CD4-positive, alpha-beta T cell (primary cell): ENCODE measurements around the gene INTS4. TPM values are rescaled to one million over a fixed set of nuclear protein-coding genes. Genes with fewer than 3 reads are reported as not detected.
A peak's percentile ranks its signal among the peaks of the same experiment; 100 is the strongest.

Source experiments
- ATAC-seq: fragments of 200-7000 bp; cut with Tn5 transposase; one replicate; pipeline ENCODE4 v1.10.0; 2022; ENCODE audit warnings: mild to moderate bottlenecking; ENCODE audit not compliant: poor library complexity
- CTCF ChIA-PET: fragments of 350-600 bp; sonication (Branson Sonifier 250); formaldehyde crosslinking; loops from one replicate; lab custom pipeline; 2021; ENCODE audit warnings: antibody characterized with exemption, inconsistent platforms; lab: Charles Lee
- POLR2A ChIA-PET: fragments of 350-600 bp; sonication (Branson Sonifier 250); formaldehyde crosslinking; loops from one replicate; lab custom pipeline; 2021; ENCODE audit warnings: antibody characterized with exemption, inconsistent platforms; lab: Charles Lee
- DNase-seq, 14 experiments: peaks; one replicate each; pipeline ENCODE4 v3.0.0-alpha.2; 2013 to 2020; ENCODE audit warnings: mixed read lengths in 2 of 14
- H3K27ac ChIP-seq, 2 donors: one replicate each; pipeline versions ENCODE4 v1.5.1 to v1.7.0; 2013; ENCODE audit warnings: low read length in 2 of 2, low read depth in 1 of 2, mild to moderate bottlenecking in 1 of 2
- H3K27me3 ChIP-seq, 2 experiments: 1 replicate in 1 of 2; 2 replicates in 1 of 2; pipeline versions ENCODE4 v1.6.1 to v1.7.0; 2013; ENCODE audit warnings: low read length in 2 of 2, control low read depth in 1 of 2, mild to moderate bottlenecking in 1 of 2, moderate library complexity in 1 of 2; ENCODE audit not compliant: insufficient read depth in 2 of 2, control insufficient read depth in 1 of 2
- H3K36me3 ChIP-seq: one replicate; pipeline ENCODE4 v1.6.1; 2013; ENCODE audit warnings: low read length, control low read depth; ENCODE audit not compliant: insufficient read depth
- H3K4me1 ChIP-seq: one replicate; pipeline ENCODE4 v1.6.1; 2013; ENCODE audit warnings: low read length, control low read depth; ENCODE audit not compliant: insufficient read depth
- H3K4me3 ChIP-seq: one replicate; pipeline ENCODE4 v1.5.1; 2013; ENCODE audit warnings: mild to moderate bottlenecking, low read length, moderate library complexity
- H3K9me3 ChIP-seq, 2 experiments: 1 replicate in 1 of 2; 2 replicates in 1 of 2; pipeline versions ENCODE4 v1.6.1 to v1.7.0; 2013; ENCODE audit warnings: low read length in 2 of 2, mild to moderate bottlenecking in 2 of 2, control low read depth in 1 of 2, moderate library complexity in 1 of 2; ENCODE audit not compliant: control insufficient read depth in 1 of 2, insufficient read depth in 1 of 2
- H3K27ac Mint-ChIP-seq: one replicate; pipeline ENCODE4 v1.8.0; 2020; ENCODE audit warnings: mixed read lengths
- H3K27me3 Mint-ChIP-seq: one replicate; pipeline ENCODE4 v1.8.0; 2021; ENCODE audit warnings: mixed read lengths
- H3K36me3 Mint-ChIP-seq: one replicate; pipeline ENCODE4 v1.8.0; 2021; ENCODE audit warnings: low read depth, mixed read lengths
- H3K4me1 Mint-ChIP-seq: one replicate; pipeline ENCODE4 v1.8.0; 2021; ENCODE audit warnings: low read depth, mixed read lengths
- H3K4me3 Mint-ChIP-seq: one replicate; pipeline ENCODE4 v1.8.0; 2020; ENCODE audit warnings: mild to moderate bottlenecking, mixed read lengths
- H3K9me3 Mint-ChIP-seq: one replicate; pipeline ENCODE4 v1.8.0; 2020; ENCODE audit warnings: mixed read lengths
- intact Hi-C, 2 experiments: fragments of 100-400 bp; cut with DNase I in 1 of 2; cut with micrococcal nuclease in 1 of 2; formaldehyde crosslinking; loops; one replicate each; pipeline versions ENCODE4 v1.15.1 to v1.9.0; 2023 to 2025; cut with DNase I, micrococcal nuclease
- total RNA-seq, 174 experiments: library from RNA in 2 of 174; stranded (reverse) in 2 of 174; gene quantifications; one replicate each; pipeline ENCODE4 v1.2.3 and lab custom pipeline; 2021 to 2026
- TF ChIP-seq, protein P1 (sequence below): fragments of 200-600 bp; IDR thresholded peaks from one replicate; pipeline ENCODE4 v1.8.0; 2022; ENCODE audit warnings: antibody characterized with exemption, mild to moderate bottlenecking

Gene INTS4
- total RNA-seq, 2 experiments from 2014 or later = 46.5 to 49.2 TPM

DNA sequence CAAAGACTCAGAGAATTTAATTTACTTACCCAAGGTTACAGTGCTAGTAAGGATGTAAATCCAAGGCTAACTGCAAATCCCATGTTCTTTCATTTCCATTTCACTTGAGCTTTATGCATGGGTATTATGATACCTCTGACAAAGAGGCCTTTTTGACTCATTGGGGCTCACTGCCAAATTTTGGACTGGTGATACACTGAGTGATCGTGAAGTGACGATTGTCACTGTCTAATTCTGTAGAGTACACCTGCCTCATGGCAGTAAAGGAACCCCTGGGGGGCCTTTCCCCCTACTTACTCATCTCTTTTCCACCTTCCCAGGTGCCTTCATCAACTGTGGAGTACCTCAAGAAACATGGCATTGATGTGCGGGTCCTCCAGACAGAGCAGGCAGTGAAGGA is 122.6 kb downstream of the INTS4 start:
- H3K36me3 ChIP-seq = peaks cover 26% of the 10 kb centered on the region

DNA sequence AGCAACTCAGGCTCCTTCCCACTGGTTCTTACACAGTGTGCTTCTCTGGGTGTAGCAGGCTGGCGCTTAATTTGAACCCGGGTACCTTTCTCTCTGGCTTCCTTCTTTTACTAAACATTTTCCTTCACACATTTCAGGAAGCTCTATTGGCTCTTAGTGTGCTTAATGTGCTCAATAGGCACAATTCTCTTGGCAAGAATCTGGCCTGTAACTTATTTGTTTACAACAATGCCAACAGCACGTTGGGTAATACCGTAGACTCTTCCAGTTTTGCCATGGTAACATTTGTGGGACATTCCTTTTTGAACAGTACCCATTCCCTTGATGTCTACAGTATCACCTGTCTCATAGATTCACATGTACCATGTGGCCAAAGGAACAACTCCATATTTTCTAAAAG is 125.7 kb downstream of the INTS4 start:
- no peaks in the 10 kb centered on the region for H3K9me3 Mint-ChIP-seq
- ATAC-seq = no peak
- H3K27me3 Mint-ChIP-seq = no peaks in the 10 kb centered on the region
- no peak overlapping the region for H3K27ac Mint-ChIP-seq
- TF ChIP-seq, protein P1, sequence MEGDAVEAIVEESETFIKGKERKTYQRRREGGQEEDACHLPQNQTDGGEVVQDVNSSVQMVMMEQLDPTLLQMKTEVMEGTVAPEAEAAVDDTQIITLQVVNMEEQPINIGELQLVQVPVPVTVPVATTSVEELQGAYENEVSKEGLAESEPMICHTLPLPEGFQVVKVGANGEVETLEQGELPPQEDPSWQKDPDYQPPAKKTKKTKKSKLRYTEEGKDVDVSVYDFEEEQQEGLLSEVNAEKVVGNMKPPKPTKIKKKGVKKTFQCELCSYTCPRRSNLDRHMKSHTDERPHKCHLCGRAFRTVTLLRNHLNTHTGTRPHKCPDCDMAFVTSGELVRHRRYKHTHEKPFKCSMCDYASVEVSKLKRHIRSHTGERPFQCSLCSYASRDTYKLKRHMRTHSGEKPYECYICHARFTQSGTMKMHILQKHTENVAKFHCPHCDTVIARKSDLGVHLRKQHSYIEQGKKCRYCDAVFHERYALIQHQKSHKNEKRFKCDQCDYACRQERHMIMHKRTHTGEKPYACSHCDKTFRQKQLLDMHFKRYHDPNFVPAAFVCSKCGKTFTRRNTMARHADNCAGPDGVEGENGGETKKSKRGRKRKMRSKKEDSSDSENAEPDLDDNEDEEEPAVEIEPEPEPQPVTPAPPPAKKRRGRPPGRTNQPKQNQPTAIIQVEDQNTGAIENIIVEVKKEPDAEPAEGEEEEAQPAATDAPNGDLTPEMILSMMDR = no peak
- H3K4me3 Mint-ChIP-seq = no peak overlapping the region
- intact Hi-C loops = no loop called here
- H3K27ac ChIP-seq = no peak overlapping the region
- no peak for DNase-seq
- CTCF ChIA-PET = no interaction called here
- H3K4me3 ChIP-seq = no peak overlapping the region
- POLR2A ChIA-PET = no interaction called here
- no peaks in the 10 kb centered on the region for H3K9me3 ChIP-seq
- no peaks in the 10 kb centered on the region for H3K4me1 ChIP-seq
- peaks cover 14% of the 10 kb centered on the region for H3K36me3 ChIP-seq
- H3K27me3 ChIP-seq = no peaks in the 10 kb centered on the region
- H3K36me3 Mint-ChIP-seq = peaks cover 37% of the 10 kb centered on the region
- H3K4me1 Mint-ChIP-seq = no peaks in the 10 kb centered on the region

More for the DNA sequence above, 122.6 kb downstream of the INTS4 start:
- intact Hi-C loops = no loop called here
- Mint-ChIP-seq H3K4me1 (no peaks in the 10 kb centered on the region), H3K9me3 (no peaks in the 10 kb centered on the region), H3K4me3 (no peak overlapping the region), H3K36me3 (peaks cover 63% of the 10 kb centered on the region), H3K27ac (no peak overlapping the region), H3K27me3 (no peaks in the 10 kb centered on the region)
- Histone ChIP-seq H3K27me3 (no peaks in the 10 kb centered on the region), H3K27ac (no peak overlapping the region), H3K9me3 (no peaks in the 10 kb centered on the region), H3K4me3 (no peak overlapping the region), H3K4me1 (no peaks in the 10 kb centered on the region)
- ATAC-seq (no peak), DNase-seq (no peak)
- ChIA-PET CTCF (interaction anchor here (0.5 kb wide), 1 partner anchor 41 kb away, joined by 3 read pairs; no protein-coding TSS in a partner anchor), POLR2A (no interaction called here)
- TF ChIP-seq, protein P1 = no peak

DNA sequence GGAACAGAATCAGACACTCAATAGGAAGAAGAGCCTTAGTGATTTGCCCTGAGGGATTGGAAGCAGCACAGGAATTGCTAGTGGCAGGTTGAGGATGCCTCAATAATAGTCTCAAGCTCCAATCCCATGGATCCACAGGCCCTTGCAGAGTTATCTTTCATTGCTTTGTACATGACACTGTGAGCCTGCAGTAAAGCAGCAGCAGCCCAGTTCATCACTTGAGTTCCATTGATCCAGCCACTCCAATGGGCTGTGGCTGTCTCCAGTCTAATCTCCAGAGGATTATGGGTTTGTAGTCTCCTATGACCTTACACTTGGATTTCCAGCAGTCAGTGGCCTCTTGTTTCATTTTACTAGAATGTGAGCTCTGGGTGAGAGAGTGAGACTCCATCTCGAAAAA is 128.1 kb downstream of the INTS4 start:
- POLR2A ChIA-PET = no interaction called here
- Histone ChIP-seq H3K27me3 (no peaks in the 10 kb centered on the region), H3K4me1 (no peaks in the 10 kb centered on the region), H3K36me3 (peaks cover 3% of the 10 kb centered on the region), H3K4me3 (no peak overlapping the region), H3K27ac (no peak overlapping the region), H3K9me3 (no peaks in the 10 kb centered on the region)
- Mint-ChIP-seq H3K4me3 (no peak overlapping the region), H3K9me3 (no peaks in the 10 kb centered on the region), H3K36me3 (peaks cover 40% of the 10 kb centered on the region), H3K27me3 (no peaks in the 10 kb centered on the region), H3K27ac (peak overlapping the region; percentile 4), H3K4me1 (no peaks in the 10 kb centered on the region)
- ATAC-seq = no peak
- DNase-seq = no peak
- CTCF ChIA-PET = no interaction called here
- TF ChIP-seq, protein P1 = no peak
- intact Hi-C loops = no loop called here
